Osteoblast (primary cell): ENCODE data around the gene LAMA1. TPM values are rescaled to one million over a fixed set of nuclear protein-coding genes. Genes with fewer than 3 reads are reported as not detected.

Source experiments
- DNase-seq: peaks from one replicate; pipeline ENCODE4 v3.0.0; 2011; ENCODE audit warnings: low spot score, mixed read lengths; ENCODE audit not compliant: insufficient read length; ENCODE audit errors: missing footprints
- H2AFZ ChIP-seq: 2 replicates; pipeline ENCODE4 v1.6.0; 2011; ENCODE audit warnings: mild to moderate bottlenecking, low read length
- H3K27ac ChIP-seq: 2 replicates; pipeline ENCODE4 v1.5.1; 2011; ENCODE audit warnings: mild to moderate bottlenecking, low read depth, low read length, moderate library complexity
- H3K27me3 ChIP-seq: 2 replicates; pipeline ENCODE4 v1.6.0; 2012; ENCODE audit warnings: mild to moderate bottlenecking, control low read depth, inconsistent platforms, low read length, moderate library complexity; ENCODE audit not compliant: insufficient read depth
- H3K36me3 ChIP-seq: 2 replicates; pipeline ENCODE4 v1.5.1; 2011; ENCODE audit warnings: mild to moderate bottlenecking, low read length, control low read depth, moderate library complexity; ENCODE audit not compliant: insufficient read depth
- H3K4me1 ChIP-seq: 2 replicates; pipeline ENCODE4 v1.5.1; 2011; ENCODE audit warnings: mild to moderate bottlenecking, low read length, control low read depth, moderate library complexity; ENCODE audit not compliant: insufficient read depth
- H3K4me2 ChIP-seq: 2 replicates; pipeline ENCODE4 v1.6.0; 2011; ENCODE audit warnings: mild to moderate bottlenecking, low read length; ENCODE audit not compliant: insufficient read depth
- H3K4me3 ChIP-seq: fragments of 200-600 bp; sonication (generic); 3 replicates; pipeline ENCODE4 v1.5.1; 2012; ENCODE audit warnings: mild to moderate bottlenecking, low read length, inconsistent platforms; ENCODE audit not compliant: insufficient read depth
- H3K79me2 ChIP-seq: 2 replicates; pipeline ENCODE4 v1.6.0; 2012; ENCODE audit warnings: mild to moderate bottlenecking, low read length, control low read depth, inconsistent platforms; ENCODE audit not compliant: insufficient read depth
- H3K9me3 ChIP-seq: 2 replicates; pipeline ENCODE4 v1.5.1; 2011; ENCODE audit warnings: low read depth, low read length, control low read depth
- H4K20me1 ChIP-seq: 2 replicates; pipeline ENCODE4 v1.6.0; 2012; ENCODE audit warnings: mild to moderate bottlenecking, low read length, control low read depth; ENCODE audit not compliant: insufficient read depth
- CTCF ChIP-seq: IDR thresholded peaks from 2 replicates; pipeline ENCODE4 v1.5.1; 2011; ENCODE audit warnings: mild to moderate bottlenecking, low read depth, low read length, moderate library complexity; ENCODE audit errors: extremely low read depth
- total RNA-seq: library from RNA; depleted of rRNA; stranded (reverse); fragments of >200 nt; gene quantifications from 2 replicates; pipeline ENCODE4 v1.2.3, GENCODE V29; 2012

LAMA1 gene
- total RNA-seq, 1 donor = 8.3 TPM

GRCh38 chr18:6960656-6961055, 156.9 kb downstream of the LAMA1 start:
- H3K27ac ChIP-seq = no peak overlapping the region
- H3K4me2 ChIP-seq = no peak overlapping the region
- peaks cover 4% of the 10 kb centered on the region for H3K4me1 ChIP-seq
- H3K9me3 ChIP-seq = no peaks in the 10 kb centered on the region
- H3K4me3 ChIP-seq = no peak overlapping the region
- TF ChIP-seq CTCF = no peak
- no peaks in the 10 kb centered on the region for H3K79me2 ChIP-seq
- no peak overlapping the region for H2AFZ ChIP-seq
- no peak for DNase-seq
- no peaks in the 10 kb centered on the region for H4K20me1 ChIP-seq
- H3K36me3 ChIP-seq = peaks cover 8% of the 10 kb centered on the region
- H3K27me3 ChIP-seq = no peaks in the 10 kb centered on the region

GRCh38 chr18:6960124-6960523, 157.5 kb downstream of the LAMA1 start:
- DNase-seq = no peak
- Histone ChIP-seq H3K4me2 (no peak overlapping the region), H3K27me3 (no peaks in the 10 kb centered on the region), H3K36me3 (peaks cover 8% of the 10 kb centered on the region), H3K9me3 (no peaks in the 10 kb centered on the region), H3K4me1 (peaks cover 4% of the 10 kb centered on the region), H2AFZ (no peak overlapping the region), H4K20me1 (no peaks in the 10 kb centered on the region), H3K4me3 (no peak overlapping the region), H3K79me2 (no peaks in the 10 kb centered on the region), H3K27ac (no peak overlapping the region)
- no peak for TF ChIP-seq CTCF

- TF ChIP-seq CTCF = no peak
- Histone ChIP-seq H2AFZ (no peak overlapping the region), H3K4me2 (no peak overlapping the region)
These were observed 158.5 kb downstream of the LAMA1 start for GRCh38 chr18:6959110-6959509.

GRCh38 chr18:6956999-6957398, 160.6 kb downstream of the LAMA1 start:
- Histone ChIP-seq H3K4me3 (no peak overlapping the region), H3K79me2 (no peaks in the 10 kb centered on the region), H3K4me1 (peaks cover 4% of the 10 kb centered on the region), H3K27me3 (no peaks in the 10 kb centered on the region), H3K27ac (no peak overlapping the region), H2AFZ (no peak overlapping the region), H3K9me3 (no peaks in the 10 kb centered on the region), H4K20me1 (no peaks in the 10 kb centered on the region), H3K36me3 (peaks cover 6% of the 10 kb centered on the region), H3K4me2 (no peak overlapping the region)
- TF ChIP-seq CTCF = no peak
- no peak for DNase-seq

More at GRCh38 chr18:6959110-6959509, 158.5 kb downstream of the LAMA1 start:
- no peaks in the 10 kb centered on the region for H3K9me3 ChIP-seq
- no peak overlapping the region for H3K27ac ChIP-seq
- H4K20me1 ChIP-seq = no peaks in the 10 kb centered on the region
- DNase-seq = no peak
- no peaks in the 10 kb centered on the region for H3K79me2 ChIP-seq
- H3K4me1 ChIP-seq = peaks cover 4% of the 10 kb centered on the region
- H3K36me3 ChIP-seq = peaks cover 4% of the 10 kb centered on the region
- no peaks in the 10 kb centered on the region for H3K27me3 ChIP-seq
- no peak overlapping the region for H3K4me3 ChIP-seq
